ENCODE results near the gene RYR2. TPM values are rescaled to one million over a fixed set of nuclear protein-coding genes. Genes with fewer than 3 reads are reported as not detected.

RYR2 gene
- 1,000 to 10,000 TPM in 1 of 9 donors, 100 to 1,000 TPM in 8; 408 to 1,319 (median 822) TPM for total RNA-seq
- 100 to 1,000 TPM in 1 of 2 donors, 10 to 100 TPM in 1; 77.7 to 144 TPM for polyA plus RNA-seq
- long read RNA-seq, donor 1, partial matches to known transcripts = 422 of 567 reads
- long read RNA-seq, donor 1, other reads (novel, unspliced or antisense) = 144 of 567 reads
- long read RNA-seq, donor 2, partial matches to known transcripts = 494 of 569 reads
- long read RNA-seq, donor 2, other reads (novel, unspliced or antisense) = 75 of 569 reads
- long read RNA-seq, donor 3, partial matches to known transcripts = 220 of 303 reads
- long read RNA-seq, donor 3, other reads (novel, unspliced or antisense) = 83 of 303 reads

GRCh38 chr1:237041795-237042525, at the start of gene RYR2:
Gene RYR2, plus strand, starts transcription at chr1:237042184. Its CDS starts 338 bp downstream, at chr1:237042522.
- intact Hi-C loops (cut with DNase I) = loop anchor here in 5 of 10 donors (2.0 to 10.0 kb wide), 8 partner anchors 45 to 343 kb away; no protein-coding TSS in a partner anchor
- H3K36me3 ChIP-seq = no peaks in the 10 kb centered on the region
- peak; percentile 48 to 72 (median 70) for DNase-seq

GRCh38 chr1:236992449-236992848, 49.5 kb upstream of the RYR2 start:
- intact Hi-C loops (cut with DNase I) = loop anchor here in 2 of 10 donors (10.0 kb wide), 2 partner anchors 52 to 98 kb away; partner anchors contain the start of gene RYR2 (in 1 of the 2)
- no peak for ATAC-seq
- 73 to 81% (median 79%) methylated on average over 8 of the region's 8 CpGs for WGBS, 4 donors
- H3K27ac ChIP-seq = no peak overlapping the region
- DNase-seq = no peak
- no peak overlapping the region for H3K4me3 ChIP-seq
- H3K27me3 ChIP-seq = no peaks in the 10 kb centered on the region
- H3K36me3 ChIP-seq = no peaks in the 10 kb centered on the region
- TF ChIP-seq CTCF (IDR thresholded peaks at IDR 0.05) = no peak
- no peak for TF ChIP-seq POLR2A (IDR thresholded peaks at IDR 0.05)
- H3K9me3 ChIP-seq = peaks cover 0 to 17% (median 4%) of the 10 kb centered on the region in 12 donors
- H3K4me1 ChIP-seq = peaks cover 0 to 8% (median 0%) of the 10 kb centered on the region in 12 donors

More at GRCh38 chr1:237041795-237042525, at the start of gene RYR2:
- H3K27ac ChIP-seq = peak within 1 kb of the TSS; percentile 82 to 99 (median 96)
- peak; percentile 69 to 80 for TF ChIP-seq POLR2A (IDR thresholded peaks at IDR 0.05)
- peak; percentile 27 to 70 (median 57) for TF ChIP-seq CTCF (IDR thresholded peaks at IDR 0.05)
- peaks cover 0 to 8% (median 0%) of the 10 kb centered on the region in 12 donors for H3K4me1 ChIP-seq
- no peaks in the 10 kb centered on the region for H3K9me3 ChIP-seq
- ATAC-seq = peak; percentile 29 to 73 (median 66)
- H3K27me3 ChIP-seq = peaks cover 0 to 54% (median 11%) of the 10 kb centered on the region in 9 donors
- 1 to 5% (median 2%) methylated on average over 14 to 87 of the region's 87 CpGs for WGBS, 4 donors
- H3K4me3 ChIP-seq = peak within 1 kb of the TSS; percentile 54 to 85 (median 72)

- no peak overlapping the region for H3K4me3 ChIP-seq
- no peak for TF ChIP-seq POLR2A (IDR thresholded peaks at IDR 0.05)
- intact Hi-C loops (cut with DNase I) = loop anchor here in 2 of 10 donors (10.0 kb wide), 2 partner anchors 50 to 100 kb away; partner anchors contain the start of gene RYR2 (in 1 of the 2)
- WGBS, 4 donors = 94 to 96% (median 94%) methylated on average over 1 of the region's 1 CpG
- H3K9me3 ChIP-seq = peaks cover 0 to 10% (median 4%) of the 10 kb centered on the region in 12 donors
- H3K4me1 ChIP-seq = peaks cover 0 to 9% (median 0%) of the 10 kb centered on the region in 12 donors
- no peaks in the 10 kb centered on the region for H3K36me3 ChIP-seq
- H3K27me3 ChIP-seq = no peaks in the 10 kb centered on the region
- DNase-seq = no peak
- H3K27ac ChIP-seq = no peak overlapping the region
- no peak for ATAC-seq
Measured at GRCh38 chr1:236994450-236994849, 47.5 kb upstream of the RYR2 start.

GRCh38 chr1:236997361-236997760, 44.6 kb upstream of the RYR2 start:
- DNase-seq = peak; percentile 78 to 94 (median 85)
- H3K4me3 ChIP-seq = peak overlapping the region in 1 of 12 donors; percentile 40
- no peaks in the 10 kb centered on the region for H3K9me3 ChIP-seq
- ATAC-seq = peak; percentile 88 to 94 (median 92)
- no peaks in the 10 kb centered on the region for H3K27me3 ChIP-seq
- peaks cover 0 to 19% (median 0%) of the 10 kb centered on the region in 12 donors for H3K4me1 ChIP-seq
- intact Hi-C loops (cut with DNase I) = loop anchor here in 7 of 10 donors (1.0 to 10.0 kb wide), 7 partner anchors 45 to 110 kb away; partner anchors contain the start of gene RYR2 (in 3 of the 7)
- 39 to 68% (median 53%) methylated on average over 11 of the region's 11 CpGs for WGBS, 4 donors
- TF ChIP-seq POLR2A (IDR thresholded peaks at IDR 0.05) = no peak
- no peak for TF ChIP-seq CTCF (IDR thresholded peaks at IDR 0.05)
- peak overlapping the region; percentile 76 to 99 (median 93) for H3K27ac ChIP-seq
- H3K36me3 ChIP-seq = no peaks in the 10 kb centered on the region

Data from heart left ventricle (tissue), 16 donors.